ENCODE data around the gene TMEM62.
"Not testable (repeated sequence)": the region's sequence is repeated elsewhere in the genome, so short reads cannot be mapped to it uniquely, and the experiment has no call there.

DNA sequence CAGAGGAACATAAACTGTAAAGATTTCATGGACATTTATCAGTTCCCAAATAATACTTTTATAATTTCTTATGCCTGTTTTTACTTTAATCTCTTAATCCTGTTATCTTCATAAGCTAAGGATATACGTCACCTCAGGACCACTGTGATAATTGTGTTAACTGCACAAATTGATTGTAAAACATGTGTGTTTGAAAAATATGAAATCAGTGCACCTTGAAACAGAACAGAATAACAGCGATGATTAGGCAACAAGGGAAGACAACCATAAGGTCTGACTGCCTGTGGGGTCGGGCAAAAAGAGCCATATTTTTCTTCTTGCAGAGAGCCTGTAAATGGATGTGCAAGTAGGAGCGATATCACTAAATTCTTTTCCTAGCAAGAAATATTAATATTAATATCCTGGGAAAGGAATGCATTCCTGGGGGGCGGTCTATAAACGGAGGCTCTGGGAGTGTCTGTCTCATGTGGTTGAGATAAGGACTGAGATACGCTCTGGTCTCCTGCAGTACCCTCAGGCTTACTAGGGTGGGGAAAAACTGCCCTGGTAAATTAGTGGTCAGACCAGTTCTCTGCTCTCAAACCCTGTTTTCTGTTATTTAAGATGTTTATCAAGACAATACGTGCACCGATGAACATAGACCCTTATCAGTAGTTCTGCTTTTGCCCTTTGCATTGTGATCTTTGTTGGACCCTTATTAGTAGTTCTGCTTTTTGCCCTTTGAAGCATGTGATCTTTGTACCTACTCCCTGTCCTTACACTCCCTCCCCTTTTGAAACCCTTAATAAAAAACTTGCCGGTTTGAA is 5.0 kb upstream of the TMEM62 start:
- not testable (repeated sequence) for TF ChIP-seq POLR2AphosphoS5 (IDR thresholded peaks at IDR 0.05; ENCODE audit: borderline replicate concordance, low read depth, low read length); EZH2 (IDR thresholded peaks at IDR 0.05); FOXP2 (optimal IDR thresholded peaks at IDR 0.05; ENCODE audit: control extremely low read depth, extremely low read length, insufficient read depth)
